Inflammatory macrophage treated with lipopolysaccharide for 4 hours (primary cell): Measurements from ENCODE around the gene ASCC3.
"Not testable (repeated sequence)": the region's sequence is repeated elsewhere in the genome, so short reads cannot be mapped to it uniquely, and the experiment has no call there.

Source experiments
- DNase-seq: peaks from one replicate; pipeline ENCODE4 v3.0.0-alpha.2; 2020

ASCC3 gene

DNA sequence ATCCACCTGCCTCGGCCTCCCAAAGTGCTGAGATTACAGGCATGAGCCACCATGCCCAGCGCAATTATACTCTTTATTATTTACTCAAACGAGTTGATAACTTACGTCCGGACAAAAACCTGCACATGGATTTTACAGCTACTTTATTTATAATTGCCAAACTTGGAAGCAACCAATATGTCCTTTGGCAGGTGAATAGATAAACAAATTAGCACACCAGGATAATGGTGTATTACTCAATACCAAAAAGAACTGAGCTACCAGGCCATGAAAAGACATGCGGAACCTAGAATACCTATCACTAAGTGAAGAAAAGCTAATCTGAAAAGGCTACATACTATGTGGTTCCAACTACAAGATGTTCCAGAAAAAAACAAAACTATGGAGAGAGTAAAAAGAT lies 168.1 kb downstream of the ASCC3 start:
- DNase-seq: no peak

DNA sequence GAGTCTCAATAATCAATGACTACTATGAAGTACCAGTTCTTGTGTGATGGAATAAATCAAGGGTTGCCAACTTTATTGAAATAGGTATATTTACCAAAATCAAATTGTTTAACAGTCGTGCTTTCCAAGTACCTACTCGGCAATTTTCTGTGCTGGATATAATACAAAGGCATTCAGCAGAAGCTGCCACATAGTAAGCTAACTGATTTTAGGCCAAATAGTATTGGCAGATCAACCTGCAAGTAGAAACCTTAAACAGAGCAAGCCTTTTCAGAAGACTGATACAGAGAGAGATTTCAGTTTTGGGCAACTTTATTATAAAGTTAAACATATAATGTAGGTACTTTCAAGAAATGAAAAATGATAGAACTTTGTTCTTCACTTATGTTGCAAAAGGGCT lies 174.6 kb downstream of the ASCC3 start:
- no peak for DNase-seq

DNA sequence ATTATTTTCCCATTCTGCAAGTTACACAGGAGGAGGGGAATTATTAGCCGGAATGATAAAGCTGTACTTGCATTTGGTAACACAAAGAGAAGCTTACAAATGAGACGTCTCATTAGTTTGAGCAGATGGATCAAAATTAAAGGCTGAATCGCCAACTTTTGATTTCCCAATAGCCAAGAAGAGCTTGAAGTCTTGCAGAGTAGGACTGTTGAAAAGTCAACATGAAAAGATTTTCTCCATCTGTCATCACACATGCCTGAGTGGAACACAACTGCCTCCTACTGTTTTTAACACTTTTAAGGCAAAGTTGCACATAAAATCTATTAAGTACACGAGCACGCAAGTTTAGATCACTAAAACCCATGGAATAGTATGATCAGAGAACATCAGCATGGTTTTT lies 176.2 kb downstream of the ASCC3 start:
- no peak for DNase-seq

DNA sequence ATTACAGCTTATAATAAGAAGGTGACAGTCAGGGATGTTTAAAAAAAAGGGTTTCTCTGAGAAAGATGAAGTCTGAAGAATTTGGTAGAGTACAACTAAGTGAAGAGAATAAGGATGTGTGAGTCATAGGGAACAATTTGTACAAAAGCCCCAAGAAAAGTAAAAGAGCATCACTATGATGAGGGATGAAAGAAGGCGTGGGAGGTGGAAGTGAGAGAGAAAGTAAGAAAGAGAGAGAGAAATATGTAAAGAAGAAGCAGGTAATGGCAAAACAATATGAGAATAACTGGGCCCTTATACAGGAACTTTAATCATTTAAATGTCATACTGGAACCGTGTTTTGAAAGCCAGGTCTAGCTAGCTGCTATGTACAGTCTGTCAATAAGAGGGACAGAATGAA lies 179.4 kb downstream of the ASCC3 start:
- DNase-seq: no peak

DNA sequence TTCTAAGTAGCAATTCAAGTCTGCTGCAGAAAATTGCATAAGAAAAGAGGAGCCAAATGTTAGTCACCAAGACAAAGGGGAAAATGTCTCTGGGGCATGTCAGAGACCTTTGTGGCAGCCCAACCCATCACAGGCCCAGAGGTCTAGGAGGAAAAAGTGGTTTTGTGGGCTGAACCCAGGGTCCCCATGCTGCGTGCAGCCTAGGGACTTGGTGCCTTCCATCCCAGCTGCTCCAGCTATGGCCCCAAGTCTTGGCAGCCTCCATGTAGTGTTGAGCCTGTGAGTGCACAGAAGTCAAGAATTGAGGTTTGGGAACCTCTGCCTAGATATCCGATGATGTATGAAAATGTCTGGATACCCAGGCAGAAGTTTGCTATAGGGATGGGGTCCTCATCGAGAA lies 181.1 kb downstream of the ASCC3 start:
- DNase-seq: no peak

DNA sequence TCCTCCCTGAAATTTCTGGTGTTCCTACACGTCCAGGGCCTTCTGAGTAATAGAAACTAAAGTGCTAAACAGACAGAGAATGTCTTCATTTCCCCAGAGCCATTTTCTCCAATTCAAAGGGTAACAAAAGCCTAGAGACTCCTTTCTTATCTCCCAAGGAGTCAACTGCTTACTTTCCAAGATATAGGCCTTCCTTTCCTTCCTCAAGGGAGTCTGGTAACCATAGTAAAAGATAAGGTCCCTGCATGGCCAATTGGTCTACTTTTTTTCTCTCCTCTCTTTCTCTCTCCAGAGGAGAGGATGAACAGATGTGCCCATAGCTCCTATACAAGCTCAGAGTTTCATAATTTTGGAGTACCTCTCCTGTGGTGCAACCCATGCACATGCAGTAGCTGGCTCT lies 185.7 kb downstream of the ASCC3 start:
- no peak for DNase-seq

DNA sequence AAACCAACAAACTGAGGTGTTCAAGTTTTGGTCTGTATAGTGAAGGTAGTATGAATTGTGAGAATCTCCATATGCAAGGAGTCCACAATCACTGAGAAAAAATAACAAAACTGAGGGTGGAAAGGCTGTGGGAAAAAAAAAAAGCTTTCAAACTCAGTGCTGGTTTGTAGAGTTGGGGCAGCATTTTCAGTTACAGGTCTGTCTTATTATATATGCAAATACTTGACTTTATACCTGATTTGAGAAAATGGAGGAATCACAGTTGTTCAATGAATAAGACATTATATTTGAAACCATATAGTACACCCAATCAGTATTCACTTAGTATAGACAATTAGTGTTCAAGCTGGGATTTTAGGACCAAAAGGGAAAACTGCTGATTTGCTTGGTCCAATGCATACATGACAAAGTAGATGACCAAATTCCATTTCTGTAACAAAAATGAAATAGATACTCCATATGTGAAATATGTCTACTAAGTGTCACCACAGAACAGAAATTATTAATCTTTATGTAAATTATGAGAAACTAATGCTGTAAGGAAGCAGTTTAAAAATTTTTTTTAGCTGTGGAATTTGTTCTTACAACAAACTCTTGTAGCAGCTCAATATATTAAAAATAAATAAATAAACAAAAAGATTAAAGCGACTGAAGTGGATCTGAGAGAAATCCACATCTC lies 187.7 kb downstream of the ASCC3 start:
- no peak for DNase-seq

DNA sequence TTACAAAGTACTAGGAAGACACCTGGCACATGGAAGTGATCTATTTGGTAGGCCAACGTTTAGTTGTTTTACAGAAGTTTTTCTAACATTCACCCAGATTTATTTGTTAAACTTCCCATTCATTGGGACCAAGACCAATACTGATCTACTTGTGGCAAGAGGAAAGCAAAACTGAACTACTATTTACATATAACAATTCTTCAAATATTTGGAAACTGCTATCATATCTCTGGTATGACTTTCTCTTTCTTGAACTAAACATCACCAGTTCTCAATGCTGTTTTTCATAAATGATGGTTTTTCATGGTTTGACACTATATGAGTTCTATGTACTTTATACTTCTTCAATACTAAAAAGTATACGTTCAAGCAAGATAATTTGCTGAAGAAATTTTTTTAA lies 189.2 kb downstream of the ASCC3 start:
- DNase-seq: no peak

DNA sequence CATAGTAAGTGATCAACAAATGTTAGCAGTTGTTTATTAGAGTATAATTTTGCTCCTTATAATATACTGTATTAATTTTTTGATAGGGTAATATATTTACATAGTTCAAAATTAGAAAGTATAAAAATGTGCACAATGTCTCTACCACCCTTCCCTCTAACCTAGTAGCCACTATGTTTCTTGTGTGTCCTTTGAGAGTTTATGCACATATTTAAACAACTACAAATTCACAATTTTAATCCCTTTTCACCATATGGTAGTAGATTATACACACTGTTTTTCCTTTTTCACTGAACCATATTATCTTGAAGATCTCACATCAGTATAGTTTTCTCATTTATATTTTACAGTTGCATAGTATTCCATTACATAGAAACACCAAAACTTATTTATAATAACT lies 194.9 kb downstream of the ASCC3 start:
- DNase-seq: no peak

DNA sequence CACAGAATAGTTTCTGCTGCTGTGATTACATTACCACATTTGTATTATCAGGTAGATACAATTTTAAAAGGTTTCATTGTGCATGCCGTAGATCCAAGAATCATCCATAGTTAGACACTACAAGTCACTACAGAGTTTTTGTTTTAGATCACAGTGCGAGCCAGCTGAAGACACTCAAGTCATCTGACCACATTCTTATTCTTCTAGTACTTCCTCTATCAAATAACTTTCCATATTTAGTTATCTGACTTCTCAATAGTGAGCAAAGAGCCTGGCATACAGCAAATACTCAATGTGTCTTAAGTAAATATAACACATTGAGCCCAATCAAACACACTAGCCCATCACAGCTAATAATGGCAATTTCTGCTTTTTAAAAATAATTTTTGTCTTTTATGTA lies 195.4 kb downstream of the ASCC3 start:
- DNase-seq: no peak

DNA sequence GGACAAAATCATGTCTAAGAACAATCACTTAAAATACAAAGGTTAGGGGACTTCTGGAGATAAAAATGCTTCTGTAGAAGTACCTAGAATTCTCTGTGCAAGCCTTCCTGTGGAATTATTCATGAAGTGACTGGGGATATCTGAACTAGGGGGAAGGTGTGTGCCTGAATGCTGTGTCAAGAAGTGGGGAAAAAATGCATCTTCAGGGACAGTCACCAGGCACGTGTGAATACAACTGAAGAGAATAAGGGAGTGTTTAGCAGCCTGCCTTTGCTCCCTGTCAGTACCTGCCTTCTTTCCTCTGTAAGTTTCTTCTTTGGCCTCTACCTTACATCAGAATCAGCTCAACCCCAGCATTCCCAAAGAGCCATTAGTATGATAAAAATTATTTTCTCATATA lies 201.0 kb downstream of the ASCC3 start:
- DNase-seq: no peak

DNA sequence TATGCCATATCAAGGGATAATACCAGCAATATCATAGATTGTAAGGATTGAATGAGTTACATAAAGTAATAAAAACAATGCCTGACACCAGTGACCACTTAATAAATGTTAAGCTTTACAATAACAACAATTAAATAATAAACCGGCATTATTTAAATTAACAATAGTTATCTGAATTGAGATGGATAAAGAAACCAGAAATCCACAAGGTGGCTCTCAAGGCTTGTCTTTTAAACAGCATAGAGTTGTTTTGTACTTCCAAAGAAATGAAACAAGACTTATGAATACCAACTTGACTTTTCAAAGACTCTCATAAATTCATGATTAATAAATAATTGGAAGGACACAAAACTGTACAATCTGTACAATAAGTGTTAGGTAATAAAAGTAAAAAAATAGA lies 203.1 kb downstream of the ASCC3 start:
- no peak for DNase-seq

DNA sequence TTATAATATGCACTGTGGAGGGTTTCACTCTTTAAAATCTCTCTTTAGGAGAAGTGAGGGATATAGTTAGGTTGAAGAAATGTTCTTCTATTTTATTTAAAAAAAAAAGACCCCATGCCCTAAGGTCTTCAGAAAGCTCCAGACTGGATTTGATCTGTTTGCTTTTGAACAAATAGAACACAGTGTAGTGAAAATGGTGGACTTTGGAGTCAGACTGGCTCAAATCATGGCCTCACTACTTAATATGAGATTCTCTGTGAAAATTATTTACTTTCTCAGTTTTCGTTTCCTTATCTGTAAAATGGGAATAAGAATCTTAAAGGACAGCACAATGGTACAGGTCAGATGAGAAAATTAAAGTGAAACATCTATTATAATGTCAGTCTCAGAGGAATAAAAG lies 203.9 kb downstream of the ASCC3 start:
- DNase-seq: no peak

DNA sequence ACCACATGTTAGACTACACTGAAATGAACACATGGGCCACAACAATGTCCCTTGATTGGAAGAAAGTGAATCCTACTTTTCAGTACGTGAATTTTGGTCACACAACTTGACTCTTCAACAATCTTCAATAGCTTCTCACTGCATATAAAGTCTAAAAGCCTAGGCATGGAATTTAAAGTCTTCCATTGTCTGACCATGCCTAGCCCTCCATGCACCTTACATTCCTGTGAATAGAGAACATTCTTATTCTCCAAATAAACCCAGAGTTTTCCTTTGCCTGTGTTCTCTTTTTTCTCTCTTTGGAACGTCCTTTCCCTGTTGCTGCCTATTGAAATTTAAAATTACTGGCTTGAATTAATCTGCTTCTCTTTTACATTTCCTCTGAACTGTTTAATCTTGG lies 207.5 kb downstream of the ASCC3 start:
- no peak for DNase-seq

DNA sequence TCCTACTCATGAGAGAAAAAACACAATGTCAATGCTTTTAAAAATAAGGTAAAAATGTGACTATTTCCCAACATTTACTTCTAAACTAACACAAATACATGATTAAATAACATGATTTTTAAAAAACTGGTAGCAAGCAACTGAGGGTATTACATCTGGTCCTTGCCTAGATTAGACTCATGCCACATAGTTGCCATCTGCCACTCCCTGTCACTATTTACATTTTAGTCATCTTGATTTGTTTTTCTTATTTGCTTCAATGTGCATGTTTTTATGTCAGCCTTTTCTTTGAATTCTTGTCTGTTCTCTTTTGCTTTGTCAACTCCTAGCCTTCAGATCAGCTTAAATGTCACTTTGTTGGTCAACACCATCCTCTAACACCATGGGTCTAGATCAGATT lies 209.4 kb downstream of the ASCC3 start:
- no peak for DNase-seq

DNA sequence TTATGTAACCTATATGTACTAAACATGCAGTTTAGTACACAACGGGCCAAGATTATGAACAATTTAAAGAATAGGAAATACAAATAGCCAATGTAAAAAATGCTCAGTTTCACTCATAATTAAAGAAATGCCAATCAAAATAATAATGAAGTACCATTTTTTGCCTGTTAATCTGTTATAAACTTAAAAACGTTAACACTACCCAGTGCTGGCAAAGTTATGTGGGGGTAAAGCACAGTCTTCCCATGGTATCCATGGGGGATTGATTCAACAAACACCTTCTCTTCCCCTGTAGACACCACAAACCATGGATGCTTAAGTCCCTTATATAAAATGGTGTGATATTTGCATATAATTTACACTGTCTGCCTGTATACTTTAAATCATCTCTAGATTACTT lies 211.1 kb downstream of the ASCC3 start:
- DNase-seq: no peak

DNA sequence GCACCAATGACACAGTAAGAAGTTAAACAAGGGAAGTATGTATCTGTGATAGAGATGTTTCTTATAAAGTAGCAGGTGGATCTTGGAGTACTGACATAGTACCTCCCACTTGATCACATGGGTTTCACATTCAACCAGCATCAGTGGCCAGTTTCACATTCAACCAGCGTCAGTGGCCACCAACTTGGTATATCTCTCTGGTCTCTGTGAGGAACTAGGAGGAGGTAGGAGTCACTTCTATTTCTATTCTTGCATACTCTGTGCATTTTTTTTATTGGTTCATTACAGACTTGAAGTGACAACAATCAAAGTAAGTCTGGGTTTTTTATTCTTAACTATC lies 216.1 kb downstream of the ASCC3 start:
- peak; percentile 27 for DNase-seq

DNA sequence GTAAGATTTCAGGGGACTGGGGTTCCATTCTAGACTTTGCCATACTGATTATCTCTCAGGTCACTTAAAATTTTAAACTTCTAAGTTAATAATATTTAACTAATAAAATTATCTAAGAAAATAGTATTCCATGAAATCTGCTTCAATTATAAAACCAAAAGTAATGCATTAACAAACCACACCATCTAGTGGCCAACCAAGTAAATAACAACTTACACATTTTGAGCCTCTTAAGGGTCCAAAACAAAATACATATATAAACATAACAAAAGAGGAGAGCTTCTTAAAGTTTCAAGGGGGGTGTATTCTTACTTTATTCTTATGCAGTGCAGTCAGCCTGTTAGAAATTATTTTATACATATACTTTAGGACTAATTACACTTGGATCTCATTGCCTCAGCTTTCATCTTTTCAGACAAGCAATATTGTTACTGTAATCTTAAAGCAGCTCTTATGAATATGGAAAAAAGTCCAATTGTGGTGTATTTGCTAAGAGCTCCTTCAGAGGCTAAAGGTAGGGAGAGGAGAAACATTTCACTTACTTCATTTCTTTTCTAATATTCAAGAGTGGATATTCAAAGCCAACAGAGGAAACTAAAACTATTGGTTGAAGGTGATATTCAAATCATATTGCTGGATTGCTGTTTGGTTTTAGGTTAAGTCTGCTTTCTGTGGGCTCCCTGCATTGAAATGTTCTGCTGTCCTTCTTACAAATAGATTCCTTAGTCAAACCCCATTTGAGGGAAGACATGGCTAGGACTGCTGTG lies 216.7 kb downstream of the ASCC3 start:
- peak; percentile 33 for DNase-seq

DNA sequence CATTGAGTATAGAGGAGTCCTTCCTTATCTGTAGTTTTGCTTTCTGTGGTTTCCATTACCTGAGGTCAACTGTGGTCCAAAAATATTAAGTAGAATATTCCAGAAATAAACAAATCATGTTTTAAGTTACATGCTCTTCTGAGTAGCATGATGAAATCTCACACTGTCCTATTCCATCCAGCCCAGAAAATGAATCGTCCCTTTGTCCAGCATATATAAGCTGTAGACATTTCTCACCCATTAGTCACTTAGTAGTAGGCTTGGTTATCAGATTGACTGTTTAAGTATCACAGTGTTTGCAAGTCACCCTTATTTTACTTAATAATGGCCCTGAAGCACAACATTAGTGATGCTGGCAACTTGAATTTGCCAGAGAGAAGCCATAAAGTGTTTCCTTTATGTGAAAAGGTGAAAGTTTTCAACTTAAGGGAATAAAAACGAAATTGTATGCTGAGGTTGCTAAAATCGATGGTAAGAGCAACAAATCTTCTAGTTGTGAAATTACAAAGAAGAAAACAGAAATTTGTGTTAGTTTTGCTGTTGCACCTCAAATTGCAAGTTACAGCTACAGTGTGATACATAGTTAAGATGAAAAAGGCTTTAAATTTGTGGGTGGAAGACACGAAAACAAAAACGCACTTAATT lies 217.8 kb downstream of the ASCC3 start:
- no peak for DNase-seq

DNA sequence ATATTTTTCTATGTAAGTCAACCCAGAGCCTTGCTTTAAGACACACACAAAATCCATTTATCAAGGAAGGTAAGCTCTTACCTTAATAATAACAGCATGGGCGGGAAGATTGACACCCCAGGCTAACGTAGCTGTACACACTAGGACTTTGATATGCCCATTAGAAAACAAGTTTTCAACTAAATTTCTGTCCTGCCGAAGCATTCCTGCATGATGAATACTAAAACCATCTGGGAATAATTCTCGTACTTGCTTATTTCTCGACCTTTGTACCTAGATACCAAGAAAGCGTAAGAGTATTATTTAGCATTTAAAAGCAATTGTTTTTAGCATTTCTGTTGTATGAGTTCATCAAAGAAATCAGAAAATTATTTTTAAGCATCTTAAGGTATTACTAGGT lies 218.9 kb downstream of the ASCC3 start:
- no peak for DNase-seq

DNA sequence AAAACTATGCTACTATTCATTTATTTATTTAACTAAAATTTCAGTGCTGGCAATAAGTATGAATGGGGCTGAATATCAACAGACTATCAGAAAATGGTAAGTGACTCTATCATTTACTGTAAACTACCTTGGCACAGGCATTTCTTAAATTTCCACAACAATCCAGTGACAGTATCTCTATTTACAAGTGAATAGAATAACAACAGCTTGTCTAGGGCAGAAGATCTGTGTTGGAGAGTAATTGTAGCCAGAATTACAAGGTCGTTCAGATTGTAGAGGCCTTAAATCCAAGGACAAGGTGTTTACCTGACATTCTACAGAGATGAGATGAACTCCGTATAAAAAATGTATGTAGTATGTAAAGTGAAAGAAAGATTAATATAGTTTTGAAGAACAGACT lies 222.6 kb downstream of the ASCC3 start:
- no peak for DNase-seq

DNA sequence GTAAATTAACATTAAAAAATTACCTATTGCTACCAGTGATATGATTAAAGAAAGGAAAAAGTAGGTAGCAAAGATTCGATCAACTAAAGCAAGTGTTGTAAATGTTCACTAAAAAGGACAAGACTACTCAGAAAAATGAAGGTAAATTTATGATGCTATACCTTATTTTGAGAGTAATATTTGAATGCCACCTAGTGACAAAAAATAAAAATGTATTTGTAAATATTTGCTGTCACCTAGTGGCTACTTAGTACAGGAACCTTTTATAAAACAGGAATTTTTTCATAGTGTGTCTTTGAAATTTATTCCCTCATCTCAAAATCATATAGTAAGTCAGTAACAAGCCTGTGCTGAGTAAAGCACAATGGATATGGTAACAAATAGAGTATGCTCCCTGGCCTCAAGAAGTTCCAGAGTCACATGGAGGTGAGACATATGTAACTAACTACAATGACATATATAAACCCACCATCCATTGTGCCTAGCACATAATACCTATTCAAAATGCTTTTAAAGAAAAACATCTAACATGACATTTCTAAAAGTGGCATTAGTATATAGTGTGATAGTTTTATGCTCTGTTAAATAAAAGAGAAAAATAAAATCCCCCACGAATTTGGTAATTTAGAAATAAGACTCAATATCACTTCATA lies 223.3 kb downstream of the ASCC3 start:
- DNase-seq: peak; percentile 8

DNA sequence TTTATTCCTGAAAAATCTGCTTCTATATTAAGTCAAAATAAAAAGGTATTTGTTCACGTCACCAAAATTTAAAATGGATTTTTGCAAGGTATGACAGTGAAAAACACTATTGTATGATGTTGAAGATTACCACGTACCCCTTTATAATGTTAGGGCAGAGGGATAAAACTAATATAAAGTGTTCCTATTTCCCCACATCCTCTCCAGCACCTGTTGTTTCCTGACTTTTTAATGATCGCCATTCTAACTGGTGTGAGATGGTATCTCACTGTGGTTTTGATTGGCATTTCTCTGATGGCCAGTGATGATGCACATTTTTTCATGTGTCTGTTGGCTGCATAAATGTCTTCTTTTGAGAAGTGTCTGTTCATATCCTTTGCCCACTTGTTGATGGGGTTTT lies 240.0 kb downstream of the ASCC3 start:
- DNase-seq: not testable (repeated sequence)
